GM18502 (cell line): Measurements from ENCODE around the gene GINS2.

Experiments
- ATAC-seq: cut with Tn5 transposase; IDR thresholded peaks from one replicate; pipeline ENCODE4 v1.9.1; 2021; ENCODE audit warnings: mild to moderate bottlenecking; ENCODE audit not compliant: unreplicated experiment, poor library complexity

GINS2 gene

DNA sequence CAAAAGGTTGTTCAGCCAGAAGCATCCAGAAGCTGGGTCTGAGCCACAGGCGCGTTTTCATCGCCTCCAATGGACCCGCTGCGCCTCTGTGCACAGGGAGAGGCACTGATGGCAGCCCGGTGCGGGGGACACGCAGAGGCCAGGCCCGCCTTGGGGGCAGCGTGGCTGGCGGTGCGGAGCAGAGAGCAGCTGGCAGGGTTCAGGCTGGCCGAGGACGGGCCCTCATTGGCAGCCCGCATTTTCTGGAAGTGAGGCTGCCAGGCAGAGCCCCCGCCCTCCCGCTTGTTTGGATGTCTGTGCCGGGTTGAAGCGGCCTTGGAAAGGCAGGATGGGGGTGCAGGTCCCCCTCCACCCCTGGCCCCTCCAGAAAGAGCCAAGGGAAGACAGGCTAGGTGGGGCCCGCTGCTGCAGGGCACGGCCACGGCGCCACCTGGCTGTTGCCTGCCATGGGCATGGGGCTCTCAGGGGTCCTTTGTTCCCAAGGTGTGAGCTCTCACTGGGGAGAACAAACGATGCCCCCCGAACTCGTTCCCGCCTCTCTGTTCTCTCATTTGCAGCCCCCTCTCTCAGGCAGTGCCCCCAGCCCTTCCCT, 56.9 kb downstream of the GINS2 start:
- no peak for ATAC-seq

DNA sequence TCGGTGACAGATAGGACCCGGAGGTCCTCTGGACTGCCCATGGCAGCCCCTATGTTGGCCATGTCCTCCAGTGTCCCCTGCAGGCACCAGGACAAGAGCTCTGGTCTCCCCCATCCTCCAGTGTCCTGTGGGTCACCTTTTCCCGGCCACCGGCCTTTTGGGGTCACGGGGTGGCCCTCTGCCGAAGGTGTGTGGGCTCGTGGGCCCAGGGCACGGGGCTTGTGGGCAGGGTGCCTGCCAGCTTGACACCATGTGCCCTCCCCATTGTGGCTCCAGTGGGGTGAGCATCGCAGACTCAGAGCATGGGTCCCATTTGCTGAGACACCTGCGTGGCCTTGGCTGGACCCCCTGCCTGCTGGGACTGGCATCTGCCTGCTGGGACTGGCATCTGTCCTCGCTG, 57.5 kb downstream of the GINS2 start:
- no peak for ATAC-seq

DNA sequence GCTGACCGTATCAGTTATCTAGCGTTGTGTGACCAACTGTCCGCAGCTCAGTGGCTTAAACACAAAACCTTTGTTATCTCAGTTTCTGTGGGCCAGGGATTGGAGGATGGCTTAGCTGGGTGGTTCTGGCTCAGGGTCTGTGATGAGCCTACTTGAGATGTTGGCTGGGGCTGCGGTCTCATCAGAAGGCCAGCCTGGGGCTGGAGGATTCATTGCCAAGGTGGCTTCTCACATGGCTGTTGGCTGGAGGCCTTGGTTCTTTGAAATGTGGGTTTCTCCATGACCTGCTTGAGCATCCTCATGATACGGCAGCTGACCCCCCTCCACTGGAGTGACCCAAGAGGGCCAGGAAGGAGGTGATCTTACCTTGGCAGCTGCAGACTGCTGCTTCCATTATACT, 58.9 kb downstream of the GINS2 start:
- no peak for ATAC-seq

DNA sequence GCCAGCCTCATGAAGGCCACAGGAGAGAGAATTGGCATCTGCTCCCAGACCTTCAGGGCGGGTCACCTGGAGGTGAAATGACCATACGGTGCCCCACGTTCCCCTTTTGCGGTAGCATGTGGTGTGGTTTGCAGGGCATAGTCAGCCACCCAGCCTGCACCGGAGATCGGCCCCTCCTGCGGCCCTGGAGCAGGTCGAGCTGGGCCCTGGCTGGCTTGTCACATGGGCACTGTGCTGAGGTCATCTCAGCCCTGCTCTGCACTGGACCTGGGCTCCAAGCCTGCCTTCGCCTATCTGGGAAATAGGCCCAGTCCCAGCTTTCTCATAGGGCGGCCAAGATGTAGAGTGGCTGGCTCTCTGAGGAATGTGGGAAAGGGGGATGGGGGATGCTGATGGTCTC, 59.4 kb downstream of the GINS2 start:
- ATAC-seq: no peak

DNA sequence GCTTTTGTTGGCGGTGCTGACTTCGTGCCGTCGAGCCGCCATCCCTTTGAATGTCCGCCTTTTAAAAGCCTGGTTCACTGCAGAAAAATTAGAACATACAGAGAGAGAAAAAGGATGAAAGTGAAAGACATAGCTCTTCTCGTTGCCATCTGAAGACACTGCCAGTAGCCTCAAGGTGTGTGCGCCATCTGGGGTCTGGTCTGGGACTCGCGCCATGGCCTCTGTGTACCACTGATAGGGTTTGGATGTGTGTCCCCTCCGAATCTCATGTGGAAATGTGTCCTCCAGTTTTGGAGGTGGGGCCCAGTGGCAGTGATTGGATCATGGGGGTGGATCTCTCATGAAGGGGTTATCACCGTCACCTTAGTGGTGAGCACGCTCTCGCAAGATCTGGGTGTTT, 60.1 kb downstream of the GINS2 start:
- ATAC-seq: no peak

DNA sequence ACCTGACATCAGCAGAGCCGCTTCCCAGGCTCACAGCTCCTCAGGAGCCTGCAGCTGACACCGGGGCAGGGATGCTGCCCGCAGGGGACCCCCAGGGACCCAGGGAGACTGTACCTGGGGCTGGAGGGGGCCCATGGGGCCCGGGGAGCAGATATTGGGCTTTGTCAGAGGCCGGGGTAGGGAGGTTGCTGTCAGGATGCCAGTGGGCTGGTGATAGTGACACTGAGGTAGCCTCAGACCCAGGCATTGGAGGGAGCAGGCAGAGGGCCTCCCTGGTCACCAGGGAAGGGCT, 60.5 kb downstream of the GINS2 start:
- no peak for ATAC-seq

DNA sequence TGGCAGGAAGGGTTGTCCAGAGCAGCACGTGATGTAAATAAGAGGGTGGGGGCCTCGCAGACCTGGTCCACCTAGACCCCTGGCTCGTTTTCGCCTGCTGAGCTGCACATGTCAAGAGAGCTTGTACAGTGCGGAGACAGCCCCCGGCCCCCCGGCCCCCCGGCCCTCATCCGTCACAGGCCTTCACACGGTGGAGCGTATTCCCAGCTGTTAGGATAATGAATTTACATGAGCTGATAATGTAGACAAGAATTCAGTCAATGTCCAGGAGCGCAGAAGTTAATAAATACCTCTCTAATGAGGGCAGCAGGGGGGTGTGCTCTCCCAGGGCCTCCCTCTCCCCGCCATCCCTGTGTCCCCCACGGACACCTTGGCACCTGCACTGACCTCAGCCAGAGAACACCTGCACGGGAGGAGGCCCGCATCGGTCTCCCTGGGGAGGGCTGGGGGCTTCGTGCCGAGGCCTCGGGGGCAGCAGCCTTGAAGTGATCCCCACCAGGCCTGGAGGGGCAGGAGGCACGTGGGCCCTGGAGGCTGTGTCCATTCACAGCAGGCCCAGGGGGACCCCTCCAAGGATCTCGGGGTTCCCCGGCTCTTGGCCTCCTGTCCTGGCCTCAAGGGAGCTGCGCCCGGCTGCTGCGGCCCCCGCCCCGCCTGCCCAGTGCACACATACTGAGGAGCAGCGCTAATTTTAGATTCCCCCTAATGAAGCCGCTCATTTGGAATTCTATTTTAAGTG, 61.1 kb downstream of the GINS2 start:
- ATAC-seq: no peak

DNA sequence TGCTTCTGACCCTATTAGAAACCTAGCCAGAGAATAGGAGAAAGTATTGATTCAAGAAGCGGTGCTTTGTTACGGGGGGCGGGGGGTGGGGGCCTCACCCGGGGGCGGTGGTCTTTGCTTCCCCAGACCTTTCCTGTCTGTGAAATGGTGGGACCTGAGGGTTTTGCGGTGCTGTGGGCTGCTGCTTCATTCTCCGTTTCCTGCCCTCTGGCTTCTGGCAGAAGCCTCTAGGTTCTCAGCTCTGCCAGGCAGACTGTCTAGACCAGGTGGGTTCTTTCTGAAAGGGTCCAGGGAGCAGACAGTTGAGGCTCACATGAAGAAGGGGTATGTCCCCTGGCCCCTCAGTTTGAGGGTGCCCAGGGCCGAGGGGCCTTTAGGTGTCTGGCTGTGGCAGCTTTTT, 61.7 kb downstream of the GINS2 start:
- no peak for ATAC-seq
